Transverse colon (tissue), 4 donors: Measurements from ENCODE around the gene TMEM237. TPM values are rescaled to one million over a fixed set of nuclear protein-coding genes. Genes with fewer than 3 reads are reported as not detected.
A peak's percentile ranks its signal among the peaks of the same experiment; 100 is the strongest.

Source experiments
- DNase-seq: peaks from one replicate; pipeline ENCODE4 v3.0.0-alpha.2; 2019
- H3K27ac ChIP-seq, 4 donors: fragments of 200-600 bp; sonication (generic); 2 replicates each; pipeline ENCODE4 v1.5.1; 2016 to 2018; ENCODE audit warnings: inconsistent platforms in 4 of 4
- H3K27me3 ChIP-seq: fragments of 200-600 bp; sonication (generic); 2 replicates; pipeline ENCODE4 v1.5.1; 2017; ENCODE audit warnings: inconsistent platforms
- H3K36me3 ChIP-seq, 4 donors: fragments of 200-600 bp; sonication (generic); 2 replicates each; pipeline ENCODE4 v1.5.1; 2017 to 2019; ENCODE audit warnings: inconsistent platforms in 4 of 4
- H3K4me1 ChIP-seq, 4 donors: fragments of 200-600 bp; sonication (generic); 2 replicates each; pipeline ENCODE4 v1.5.1; 2017 to 2020; ENCODE audit warnings: inconsistent platforms in 4 of 4
- H3K4me3 ChIP-seq, 4 donors: fragments of 200-600 bp; sonication (generic); 1 replicate in 1 of 4; 2 replicates in 3 of 4; pipeline versions ENCODE4 v1.5.1 to v1.6.1; 2017 to 2019; ENCODE audit warnings: inconsistent platforms in 4 of 4
- H3K9me3 ChIP-seq, 2 donors: fragments of 200-600 bp; sonication (generic); 2 replicates each; pipeline ENCODE4 v1.5.1; 2017 to 2019; ENCODE audit warnings: inconsistent platforms in 2 of 2
- EP300 ChIP-seq: sonication (generic); formaldehyde crosslinking; IDR thresholded peaks from one replicate; pipeline ENCODE4 v1.6.1; 2017; ENCODE audit warnings: antibody characterized with exemption, low read depth
- POLR2A ChIP-seq: fragments of 450-650 bp; IDR thresholded peaks from one replicate; pipeline ENCODE4 v1.6.1; 2016; ENCODE audit warnings: antibody characterized with exemption, mild to moderate bottlenecking, moderate library complexity
- POLR2AphosphoS5 ChIP-seq, 3 donors: sonication (generic); formaldehyde crosslinking; IDR thresholded peaks; one replicate each; pipeline ENCODE4 v1.6.1; 2016; ENCODE audit warnings: antibody characterized with exemption in 3 of 3
- WGBS, 2 donors: methylation state at CpG; one replicate each; pipeline ENCODE4 v1.1.5; 2018; ENCODE audit warnings: low coverage in 1 of 2; 5-methylcytosine and 5-hydroxymethylcytosine counted together
- in situ Hi-C, 4 donors: fragments of 200-750 bp; cut with MboI; loops; one replicate each; pipeline versions ENCODE4 v1.15.0 to v1.15.1; 2017; ENCODE audit warnings: low sequenced_read_pairs in 3 of 4, low pct_ligation_motif_present in 1 of 4, low pct_unique_long_range_greater_than_20kb in 1 of 4
- intact Hi-C: fragments of 100-400 bp; cut with DNase I; formaldehyde crosslinking; loops from one replicate; pipeline ENCODE4 v1.15.1; 2023; ENCODE audit warnings: low total_unique reads
- total RNA-seq, 4 donors: library from RNA; depleted of rRNA; stranded (reverse); fragments of >200 nt; gene quantifications; one replicate each; pipeline ENCODE4 v1.1.0, GENCODE V29; 2016
- TF ChIP-seq, protein P1 (sequence below), 5 experiments: fragments of 200-600 bp in 3 of 5; fragments of 450-650 bp in 2 of 5; sonication (generic) in 3 of 5; IDR thresholded peaks; 1 replicate in 2 of 5; 2 replicates in 3 of 5; pipeline ENCODE4 v1.5.1; 2016 to 2017; ENCODE audit warnings: antibody characterized with exemption in 5 of 5, inconsistent platforms in 3 of 5, mild to moderate bottlenecking in 2 of 5, moderate library complexity in 1 of 5

TMEM237 gene
- total RNA-seq, 4 donors from 2014 or later = 2.0 to 7.6 (median 4.7) TPM

DNA sequence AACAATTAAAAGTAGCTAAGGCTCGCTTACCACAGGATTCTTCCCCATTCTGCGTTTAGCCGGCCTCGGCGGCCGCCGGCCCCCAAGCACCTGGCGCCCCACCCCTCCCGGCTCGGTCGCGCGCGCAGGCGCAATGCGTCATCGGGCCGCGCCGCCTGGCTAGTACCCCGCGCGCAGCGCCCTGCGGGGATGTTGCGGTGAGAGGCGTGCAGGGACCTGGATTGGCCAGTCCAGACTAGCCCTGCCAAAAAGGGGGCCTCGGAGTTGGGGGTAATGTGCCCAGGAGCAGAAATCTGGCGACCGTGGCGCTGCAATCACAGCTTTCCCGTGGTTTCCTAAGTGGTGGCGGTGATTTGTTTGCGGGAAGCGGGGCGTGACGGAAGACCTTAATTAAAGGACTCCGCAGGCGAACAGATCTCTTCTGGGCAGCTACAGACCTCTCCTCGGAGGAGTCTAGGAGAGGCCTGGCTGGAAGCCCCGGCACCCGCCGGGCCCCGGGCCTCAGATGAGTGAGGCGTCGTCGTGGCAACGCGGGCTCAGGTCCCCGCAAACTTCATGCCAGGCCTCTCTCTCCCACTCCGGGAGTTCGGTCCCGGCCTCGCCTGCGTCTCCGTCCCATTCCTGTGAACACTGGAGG lies 606 bp downstream of the TMEM237 start:
- Histone ChIP-seq H3K4me3 (peak overlapping the region; percentile 70 to 88 (median 78)), H3K27me3 (no peaks in the 10 kb centered on the region), H3K9me3 (no peaks in the 10 kb centered on the region), H3K36me3 (no peaks in the 10 kb centered on the region), H3K4me1 (peaks cover 4 to 17% (median 6%) of the 10 kb centered on the region in 4 donors), H3K27ac (peak overlapping the region; percentile 88 to 91 (median 90))
- peak; percentile 84 for DNase-seq
- in situ Hi-C loops = no loop called here
- 0 to 1% methylated on average over 1 to 35 of the region's 56 CpGs for WGBS, 2 donors
- intact Hi-C loops = no loop called here
- peak; percentile 69 for TF ChIP-seq POLR2A
- peak; percentile 71 to 90 (median 88) for TF ChIP-seq POLR2AphosphoS5 (IDR thresholded peaks at IDR 0.05)
- TF ChIP-seq, protein P1, sequence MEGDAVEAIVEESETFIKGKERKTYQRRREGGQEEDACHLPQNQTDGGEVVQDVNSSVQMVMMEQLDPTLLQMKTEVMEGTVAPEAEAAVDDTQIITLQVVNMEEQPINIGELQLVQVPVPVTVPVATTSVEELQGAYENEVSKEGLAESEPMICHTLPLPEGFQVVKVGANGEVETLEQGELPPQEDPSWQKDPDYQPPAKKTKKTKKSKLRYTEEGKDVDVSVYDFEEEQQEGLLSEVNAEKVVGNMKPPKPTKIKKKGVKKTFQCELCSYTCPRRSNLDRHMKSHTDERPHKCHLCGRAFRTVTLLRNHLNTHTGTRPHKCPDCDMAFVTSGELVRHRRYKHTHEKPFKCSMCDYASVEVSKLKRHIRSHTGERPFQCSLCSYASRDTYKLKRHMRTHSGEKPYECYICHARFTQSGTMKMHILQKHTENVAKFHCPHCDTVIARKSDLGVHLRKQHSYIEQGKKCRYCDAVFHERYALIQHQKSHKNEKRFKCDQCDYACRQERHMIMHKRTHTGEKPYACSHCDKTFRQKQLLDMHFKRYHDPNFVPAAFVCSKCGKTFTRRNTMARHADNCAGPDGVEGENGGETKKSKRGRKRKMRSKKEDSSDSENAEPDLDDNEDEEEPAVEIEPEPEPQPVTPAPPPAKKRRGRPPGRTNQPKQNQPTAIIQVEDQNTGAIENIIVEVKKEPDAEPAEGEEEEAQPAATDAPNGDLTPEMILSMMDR (IDR thresholded peaks at IDR 0.05) = no peak
- no peak for TF ChIP-seq EP300

DNA sequence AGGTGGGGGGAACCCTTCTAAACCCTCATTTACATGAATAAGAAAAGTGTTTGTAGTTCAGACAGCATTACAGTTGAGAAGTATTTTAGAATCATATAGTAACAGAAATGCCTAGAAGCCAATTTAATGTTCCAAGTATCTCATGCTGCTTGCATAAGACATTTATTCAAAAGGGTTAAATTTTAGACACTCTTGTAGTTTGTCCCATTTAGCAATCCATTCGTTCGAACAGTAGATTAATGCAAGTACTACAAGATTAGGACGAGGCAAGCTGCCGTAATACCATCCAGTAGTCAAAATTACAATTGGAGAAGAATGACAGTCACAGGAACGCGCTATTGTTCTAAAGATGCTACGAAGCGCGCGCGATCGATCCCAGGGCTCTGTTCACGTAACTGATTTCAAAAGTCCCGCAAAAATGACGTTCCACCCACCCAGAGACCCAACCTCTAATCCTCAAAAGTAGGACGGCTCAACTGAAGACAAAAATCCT lies 1.2 kb downstream of the TMEM237 start:
- TF ChIP-seq POLR2AphosphoS5 (IDR thresholded peaks at IDR 0.05) (no peak), EP300 (no peak), POLR2A (no peak)
- TF ChIP-seq, protein P1 (IDR thresholded peaks at IDR 0.05) = no peak
- Histone ChIP-seq H3K36me3 (no peaks in the 10 kb centered on the region), H3K27me3 (no peaks in the 10 kb centered on the region), H3K9me3 (no peaks in the 10 kb centered on the region), H3K4me3 (peak overlapping the region; percentile 70 to 88 (median 78)), H3K27ac (peak overlapping the region; percentile 88 to 91 (median 90)), H3K4me1 (peaks cover 4 to 17% (median 6%) of the 10 kb centered on the region in 4 donors)
- intact Hi-C loops = no loop called here
- WGBS, 2 donors = 0 to 1% methylated on average over 12 to 16 of the region's 16 CpGs
- in situ Hi-C loops = no loop called here
- no peak for DNase-seq

DNA sequence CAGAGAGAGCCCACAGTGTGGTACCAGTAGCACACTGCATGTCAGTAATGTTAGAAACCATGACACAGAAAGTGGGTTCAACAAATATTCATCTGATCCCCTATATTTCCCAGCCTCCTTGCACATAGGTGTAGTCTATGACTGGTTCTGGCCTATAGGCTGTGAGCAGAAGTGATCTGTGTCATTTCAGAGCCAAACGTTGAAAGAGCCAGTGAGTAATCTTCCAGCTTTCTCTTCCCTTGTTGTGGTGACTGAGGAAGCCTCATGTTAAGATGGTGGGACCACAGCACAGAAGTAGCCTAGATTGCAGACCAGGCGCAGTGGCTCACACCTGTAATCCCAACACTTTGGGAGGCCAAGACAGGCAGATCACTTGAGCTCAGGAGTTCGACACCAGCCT lies 4.1 kb downstream of the TMEM237 start:
- intact Hi-C loops = no loop called here
- TF ChIP-seq POLR2AphosphoS5 (IDR thresholded peaks at IDR 0.05) (no peak), EP300 (no peak), POLR2A (no peak)
- TF ChIP-seq, protein P1 (IDR thresholded peaks at IDR 0.05) = no peak
- in situ Hi-C loops = no loop called here
- no peak overlapping the region for H3K4me3 ChIP-seq
- 60 to 79% methylated on average over 1 to 3 of the region's 3 CpGs for WGBS, 2 donors
- DNase-seq = no peak
- H3K36me3 ChIP-seq = peaks cover 0 to 5% (median 0%) of the 10 kb centered on the region in 4 donors
- no peak overlapping the region for H3K27ac ChIP-seq
- H3K9me3 ChIP-seq = no peaks in the 10 kb centered on the region
- no peaks in the 10 kb centered on the region for H3K27me3 ChIP-seq
- H3K4me1 ChIP-seq = peaks cover 4 to 14% (median 6%) of the 10 kb centered on the region in 4 donors

DNA sequence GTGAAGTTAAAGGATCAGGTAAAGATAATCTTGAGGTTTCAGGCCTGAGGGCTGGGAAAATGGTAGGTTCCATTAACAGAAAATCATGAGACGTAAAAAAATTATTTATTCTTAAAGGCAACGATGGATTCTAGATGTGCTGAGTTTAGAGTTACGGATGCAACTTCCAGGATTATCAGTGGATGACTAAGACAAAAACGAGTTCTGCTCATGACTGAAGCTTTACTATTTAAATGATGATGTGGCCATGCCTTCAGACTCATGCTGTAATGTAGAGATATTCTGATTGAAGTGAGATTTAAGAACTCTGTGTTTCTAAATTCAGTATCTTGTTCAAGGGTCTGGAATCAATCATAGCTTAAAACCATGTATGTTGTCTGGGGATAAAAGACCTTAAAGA lies 5.0 kb downstream of the TMEM237 start:
- 76 to 90% methylated on average over 4 of the region's 4 CpGs for WGBS, 2 donors
- no peak for DNase-seq
- peaks cover 0 to 5% (median 0%) of the 10 kb centered on the region in 4 donors for H3K36me3 ChIP-seq
- H3K9me3 ChIP-seq = no peaks in the 10 kb centered on the region
- H3K27ac ChIP-seq = no peak overlapping the region
- H3K27me3 ChIP-seq = no peaks in the 10 kb centered on the region
- in situ Hi-C loops (no loop called here), intact Hi-C loops (no loop called here)
- TF ChIP-seq POLR2A (no peak), POLR2AphosphoS5 (IDR thresholded peaks at IDR 0.05) (no peak), EP300 (no peak)
- TF ChIP-seq, protein P1 (IDR thresholded peaks at IDR 0.05) = no peak
- peaks cover 0 to 6% (median 4%) of the 10 kb centered on the region in 4 donors for H3K4me1 ChIP-seq
- no peak overlapping the region for H3K4me3 ChIP-seq
